ENCODE results near the gene C1orf21. TPM values are rescaled to one million over a fixed set of nuclear protein-coding genes. Genes with fewer than 3 reads are reported as not detected.

Gene C1orf21
- total and polyA plus RNA-seq, 2 donors (not counting 1 experiment from before 2014, with no cell fraction given): under 0.01 to 0.32 TPM

GRCh38 chr1:184392067-184392466, 5.2 kb downstream of the C1orf21 start:
- peaks cover 13% of the 10 kb centered on the region for H3K4me1 Mint-ChIP-seq
- intact Hi-C loops (cut with micrococcal nuclease): no loop called here
- H3K27me3 ChIP-seq (replicated peaks in 1 of 4; ENCODE audit: control extremely low read depth in 1 of 4, control insufficient read depth in 3 of 4, insufficient read depth in 4 of 4, low read length in 3 of 4): peaks cover 0 to 17% (median 10%) of the 10 kb centered on the region in 4 experiments
- POLR2A ChIA-PET: no interaction called here
- H3K27me3 Mint-ChIP-seq: peaks cover 50% of the 10 kb centered on the region
- CTCF ChIA-PET: interaction anchor here (0.9 kb wide), 1 partner anchor 476 kb away, joined by 3 read pairs; no protein-coding TSS in a partner anchor
- no peaks in the 10 kb centered on the region for H3K36me3 ChIP-seq (replicated peaks in 1 of 2; ENCODE audit: control extremely low read depth in 1 of 2, control insufficient read depth in 1 of 2, extremely low read depth in 1 of 2, insufficient read depth in 2 of 2, low read length in 1 of 2)
- ATAC-seq (ENCODE audit: low read depth) (no peak), DNase-seq (no peak)
- H3K9ac ChIP-seq (ENCODE audit: low read length): no peak overlapping the region
- H3K79me2 ChIP-seq (ENCODE audit: control insufficient read depth, insufficient read depth, low read length): no peaks in the 10 kb centered on the region
- TF ChIP-seq, protein P1, sequence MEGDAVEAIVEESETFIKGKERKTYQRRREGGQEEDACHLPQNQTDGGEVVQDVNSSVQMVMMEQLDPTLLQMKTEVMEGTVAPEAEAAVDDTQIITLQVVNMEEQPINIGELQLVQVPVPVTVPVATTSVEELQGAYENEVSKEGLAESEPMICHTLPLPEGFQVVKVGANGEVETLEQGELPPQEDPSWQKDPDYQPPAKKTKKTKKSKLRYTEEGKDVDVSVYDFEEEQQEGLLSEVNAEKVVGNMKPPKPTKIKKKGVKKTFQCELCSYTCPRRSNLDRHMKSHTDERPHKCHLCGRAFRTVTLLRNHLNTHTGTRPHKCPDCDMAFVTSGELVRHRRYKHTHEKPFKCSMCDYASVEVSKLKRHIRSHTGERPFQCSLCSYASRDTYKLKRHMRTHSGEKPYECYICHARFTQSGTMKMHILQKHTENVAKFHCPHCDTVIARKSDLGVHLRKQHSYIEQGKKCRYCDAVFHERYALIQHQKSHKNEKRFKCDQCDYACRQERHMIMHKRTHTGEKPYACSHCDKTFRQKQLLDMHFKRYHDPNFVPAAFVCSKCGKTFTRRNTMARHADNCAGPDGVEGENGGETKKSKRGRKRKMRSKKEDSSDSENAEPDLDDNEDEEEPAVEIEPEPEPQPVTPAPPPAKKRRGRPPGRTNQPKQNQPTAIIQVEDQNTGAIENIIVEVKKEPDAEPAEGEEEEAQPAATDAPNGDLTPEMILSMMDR (IDR thresholded peaks at IDR 0.05): no peak
- TF ChIP-seq EZH2 (IDR thresholded peaks at IDR 0.05; ENCODE audit: borderline replicate concordance, insufficient read depth, low read depth, low read length, poor library complexity, severe bottlenecking): no peak
- H2AFZ ChIP-seq (ENCODE audit: insufficient read depth, low read depth, low read length, poor library complexity, severe bottlenecking): no peak overlapping the region
- H3K27ac Mint-ChIP-seq: no peak overlapping the region
- no peak overlapping the region for H3K4me3 ChIP-seq (ENCODE audit: control extremely low read depth in 1 of 5, extremely low read depth in 1 of 5, insufficient read depth in 1 of 5, low read depth in 2 of 5, low read length in 4 of 5)
- H3K4me2 ChIP-seq (replicated peaks; ENCODE audit: low read depth, low read length, poor library complexity, severe bottlenecking): no peak overlapping the region
- no peak overlapping the region for H3K27ac ChIP-seq (ENCODE audit: low read length in 2 of 2)
- H4K20me1 ChIP-seq (ENCODE audit: control insufficient read depth, insufficient read depth, low read length, poor library complexity, severe bottlenecking): no peaks in the 10 kb centered on the region
- no peaks in the 10 kb centered on the region for H3K9me3 Mint-ChIP-seq (ENCODE audit: insufficient read depth)
- H3K4me3 Mint-ChIP-seq: no peak overlapping the region
- H3K9me3 ChIP-seq (ENCODE audit: control extremely low read depth in 1 of 3, control insufficient read depth in 2 of 3, insufficient read depth in 1 of 3, low read length in 2 of 3): peaks cover 0 to 2% (median 0%) of the 10 kb centered on the region in 3 donors
- WGBS (ENCODE audit: insufficient coverage): no CpG with 5 or more reads among the region's 6 CpGs
- H3K4me1 ChIP-seq (ENCODE audit: control insufficient read depth in 2 of 2, insufficient read depth in 2 of 2, low read length in 2 of 2): peaks cover 11 to 12% of the 10 kb centered on the region in 2 donors

GRCh38 chr1:184392779-184393522, 6.1 kb downstream of the C1orf21 start:
- H3K27me3 ChIP-seq (replicated peaks in 1 of 4; ENCODE audit: control extremely low read depth in 1 of 4, control insufficient read depth in 3 of 4, insufficient read depth in 4 of 4, low read length in 3 of 4): peaks cover 0 to 12% (median 6%) of the 10 kb centered on the region in 4 experiments
- H3K36me3 ChIP-seq (replicated peaks in 1 of 2; ENCODE audit: control extremely low read depth in 1 of 2, control insufficient read depth in 1 of 2, extremely low read depth in 1 of 2, insufficient read depth in 2 of 2, low read length in 1 of 2): no peaks in the 10 kb centered on the region
- ATAC-seq (ENCODE audit: low read depth): no peak
- H4K20me1 ChIP-seq (ENCODE audit: control insufficient read depth, insufficient read depth, low read length, poor library complexity, severe bottlenecking): no peaks in the 10 kb centered on the region
- no peak for DNase-seq
- no peak overlapping the region for H3K4me3 Mint-ChIP-seq
- 90% methylated on average over 2 of the region's 5 CpGs for WGBS (ENCODE audit: insufficient coverage)
- H3K9ac ChIP-seq (ENCODE audit: low read length): no peak overlapping the region
- no peak overlapping the region for H3K27ac ChIP-seq (ENCODE audit: low read length in 2 of 2)
- H3K4me3 ChIP-seq (ENCODE audit: control extremely low read depth in 1 of 5, extremely low read depth in 1 of 5, insufficient read depth in 1 of 5, low read depth in 2 of 5, low read length in 4 of 5): no peak overlapping the region
- ChIA-PET CTCF (no interaction called here), POLR2A (no interaction called here)
- H3K4me1 Mint-ChIP-seq: peaks cover 9% of the 10 kb centered on the region
- TF ChIP-seq, protein P1 (IDR thresholded peaks at IDR 0.05): no peak
- no peak for TF ChIP-seq EZH2 (IDR thresholded peaks at IDR 0.05; ENCODE audit: borderline replicate concordance, insufficient read depth, low read depth, low read length, poor library complexity, severe bottlenecking)
- no peaks in the 10 kb centered on the region for H3K79me2 ChIP-seq (ENCODE audit: control insufficient read depth, insufficient read depth, low read length)
- intact Hi-C loops (cut with micrococcal nuclease): no loop called here
- H3K9me3 ChIP-seq (ENCODE audit: control extremely low read depth in 1 of 3, control insufficient read depth in 2 of 3, insufficient read depth in 1 of 3, low read length in 2 of 3): peaks cover 0 to 2% (median 0%) of the 10 kb centered on the region in 3 donors
- H2AFZ ChIP-seq (ENCODE audit: insufficient read depth, low read depth, low read length, poor library complexity, severe bottlenecking): no peak overlapping the region
- no peaks in the 10 kb centered on the region for H3K9me3 Mint-ChIP-seq (ENCODE audit: insufficient read depth)
- H3K27ac Mint-ChIP-seq: no peak overlapping the region
- peaks cover 5 to 6% of the 10 kb centered on the region in 2 donors for H3K4me1 ChIP-seq (ENCODE audit: control insufficient read depth in 2 of 2, insufficient read depth in 2 of 2, low read length in 2 of 2)
- H3K4me2 ChIP-seq (replicated peaks; ENCODE audit: low read depth, low read length, poor library complexity, severe bottlenecking): no peak overlapping the region
- H3K27me3 Mint-ChIP-seq: peaks cover 45% of the 10 kb centered on the region
